AG08396 (cell line): ENCODE measurements around the gene ZSCAN5C.
"Not testable (repeated sequence)": the region's sequence is repeated elsewhere in the genome, so short reads cannot be mapped to it uniquely, and the experiment has no call there.

Experiments used
- DNase-seq: peaks from one replicate; pipeline ENCODE4 v3.0.0; 2012; ENCODE audit warnings: low spot score, mixed read lengths

Gene ZSCAN5C, protein sequence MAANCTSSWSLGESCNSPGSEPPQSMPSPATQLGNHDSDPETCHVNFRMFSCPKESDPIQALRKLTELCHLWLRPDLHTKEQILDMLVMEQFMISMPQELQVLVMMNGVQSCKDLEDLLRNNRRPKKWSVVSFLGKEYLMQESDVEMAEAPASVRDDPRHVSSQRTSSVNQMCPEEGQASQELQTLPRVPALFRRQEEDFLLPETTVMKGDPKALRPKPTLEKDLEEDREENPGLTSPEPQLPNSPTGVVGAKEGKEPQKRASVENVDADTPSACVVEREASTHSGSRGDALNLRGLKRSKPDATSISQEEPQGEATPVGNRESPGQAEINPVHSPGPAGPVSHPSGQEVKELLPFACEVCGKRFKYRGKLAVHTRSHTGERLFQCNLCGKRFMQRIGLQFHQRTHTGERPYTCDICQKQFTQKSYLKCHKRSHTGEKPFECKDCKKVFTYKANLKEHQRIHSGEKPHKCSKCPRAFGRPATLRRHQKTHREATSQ

DNA sequence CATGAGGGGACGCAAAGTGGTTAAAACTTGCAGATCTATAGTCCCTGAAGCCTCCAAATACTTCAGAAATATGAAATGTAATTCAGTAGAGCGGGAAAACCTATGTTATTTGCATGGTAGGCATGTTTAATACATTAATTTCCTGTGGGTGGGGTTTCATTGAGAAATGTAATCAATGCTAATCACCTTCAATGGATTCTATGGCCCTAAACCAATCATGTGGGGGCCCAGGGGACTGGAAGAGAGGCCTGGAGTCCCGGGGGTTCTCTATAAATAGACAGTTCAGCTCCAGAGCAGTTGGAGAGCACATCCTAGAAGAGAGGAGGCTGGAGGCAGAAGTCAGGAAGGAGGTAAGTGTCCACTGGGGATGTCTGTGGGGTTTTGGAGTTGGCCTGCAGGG lies at the start of gene ZSCAN5C:
Gene ZSCAN5C, plus strand, starts transcription at position 301 of the 400 bp plus-strand sequence. CDS start 3,641 bp downstream, outside the sequence.
- no peak for DNase-seq

DNA sequence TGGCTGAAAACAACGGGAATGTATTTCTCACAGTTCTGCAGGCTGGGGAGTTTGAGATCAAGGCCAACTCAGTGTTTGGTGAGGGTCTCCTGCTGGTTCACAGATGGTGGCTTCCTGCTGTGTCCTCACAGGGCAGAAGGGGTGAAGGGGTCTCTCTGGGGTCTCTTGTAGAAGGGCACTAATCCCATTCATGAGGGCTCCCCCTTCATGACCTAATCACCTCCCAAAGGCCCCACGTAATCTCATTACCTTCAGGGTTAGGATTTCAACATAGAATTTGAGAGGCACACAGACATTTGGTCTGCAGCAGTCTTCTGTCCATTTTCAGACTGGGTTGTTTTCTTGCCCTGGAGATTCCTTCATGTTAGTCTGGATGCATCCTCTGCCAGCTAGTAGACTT lies 49.4 kb upstream of the ZSCAN5C start:
- no peak for DNase-seq

DNA sequence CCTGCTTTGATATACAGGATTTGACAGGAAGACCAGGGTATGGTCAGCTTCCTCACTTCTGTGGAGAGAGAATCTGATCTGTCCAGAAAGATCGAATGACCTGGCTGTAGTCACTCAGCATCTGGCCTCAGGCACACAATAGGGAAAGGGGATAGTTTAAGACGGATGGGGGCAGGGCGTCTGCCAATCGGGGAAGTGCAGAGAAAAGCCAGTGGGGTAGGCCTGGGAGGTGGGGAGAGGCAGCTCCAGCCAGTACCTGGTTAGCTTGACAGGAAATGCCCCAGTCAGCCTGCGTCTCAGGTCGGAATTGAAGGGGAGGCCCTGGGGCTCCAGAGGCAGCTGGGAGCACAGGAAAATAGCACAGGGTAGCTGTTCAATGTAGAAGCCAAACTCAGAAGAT lies 48.6 kb upstream of the ZSCAN5C start:
- no peak for DNase-seq

DNA sequence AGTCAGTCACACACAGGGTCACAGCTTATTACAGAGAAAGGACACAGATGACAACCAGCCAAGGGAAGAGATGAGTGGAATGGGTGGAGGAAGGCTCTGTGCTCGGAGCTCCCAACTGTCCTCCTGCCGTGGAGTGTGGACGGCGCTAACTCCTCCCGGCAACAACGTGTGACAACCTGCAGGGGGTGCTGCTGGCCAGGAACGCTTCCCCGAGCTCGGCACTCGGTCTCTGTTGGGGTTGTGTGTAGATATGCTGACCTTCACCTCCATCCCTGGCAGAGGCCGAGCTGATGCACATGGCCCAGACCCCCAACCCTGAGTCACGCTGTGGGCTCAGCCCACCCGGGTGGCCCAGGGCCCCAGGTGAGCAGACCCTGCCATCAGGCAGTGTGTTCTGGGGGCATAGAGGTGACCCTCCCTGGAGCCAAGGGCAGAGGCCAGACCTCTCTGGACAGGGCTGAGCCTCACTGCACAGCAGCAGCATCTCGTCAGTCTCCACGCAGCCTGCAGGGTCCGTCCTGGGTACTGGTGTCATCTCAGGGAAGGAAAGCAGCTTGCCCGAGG lies 46.9 kb upstream of the ZSCAN5C start:
- DNase-seq: peak; percentile 50

DNA sequence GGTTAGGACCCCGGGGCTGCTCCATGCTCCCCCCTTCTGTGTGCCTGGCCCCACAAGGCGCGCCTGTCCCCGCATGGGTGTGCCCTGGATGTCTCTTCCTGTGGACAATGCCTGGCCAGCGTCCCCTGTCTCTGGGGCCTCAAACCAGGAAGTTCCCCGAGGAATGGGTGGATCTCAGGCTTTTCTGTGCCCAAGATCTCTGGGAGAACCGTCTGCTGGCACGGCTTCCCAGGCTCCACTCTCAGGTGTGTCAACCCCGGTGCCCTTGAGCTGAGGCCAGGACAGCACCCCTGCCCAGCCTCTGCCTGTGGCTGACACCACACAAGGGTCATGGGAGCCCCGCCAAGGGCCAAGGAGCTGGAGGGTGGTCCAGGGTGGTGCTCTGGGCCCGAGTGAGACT lies 45.3 kb upstream of the ZSCAN5C start:
- no peak for DNase-seq

DNA sequence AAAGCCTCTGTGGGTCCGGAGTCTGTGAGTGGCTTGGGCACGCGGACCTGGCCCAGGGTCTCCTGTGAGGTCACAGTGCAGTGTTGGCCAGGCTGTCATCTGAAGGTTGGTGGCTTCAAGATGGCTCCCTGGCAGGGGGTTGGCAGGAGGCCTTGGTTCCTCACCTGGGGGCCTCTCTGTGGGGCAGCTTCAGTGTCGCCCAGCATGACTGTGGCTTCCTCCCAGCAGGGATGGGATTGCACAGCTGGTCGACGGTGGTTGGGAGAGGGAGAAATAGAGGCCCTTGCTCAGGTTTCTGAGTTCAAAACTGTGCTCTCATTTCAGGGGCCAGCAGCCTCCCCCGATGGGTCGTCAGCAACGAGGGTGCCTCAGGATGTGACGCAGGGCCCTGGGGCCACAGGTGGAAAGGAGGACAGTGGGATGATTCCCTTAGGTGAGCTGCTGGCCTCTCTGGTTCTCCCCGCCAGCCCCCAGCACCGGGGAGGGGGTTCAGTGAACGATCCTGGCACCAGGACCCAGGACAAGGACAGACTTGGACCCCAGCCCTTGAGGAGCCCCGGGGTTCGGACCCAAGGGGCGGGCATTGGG lies 43.8 kb upstream of the ZSCAN5C start:
- no peak for DNase-seq

DNA sequence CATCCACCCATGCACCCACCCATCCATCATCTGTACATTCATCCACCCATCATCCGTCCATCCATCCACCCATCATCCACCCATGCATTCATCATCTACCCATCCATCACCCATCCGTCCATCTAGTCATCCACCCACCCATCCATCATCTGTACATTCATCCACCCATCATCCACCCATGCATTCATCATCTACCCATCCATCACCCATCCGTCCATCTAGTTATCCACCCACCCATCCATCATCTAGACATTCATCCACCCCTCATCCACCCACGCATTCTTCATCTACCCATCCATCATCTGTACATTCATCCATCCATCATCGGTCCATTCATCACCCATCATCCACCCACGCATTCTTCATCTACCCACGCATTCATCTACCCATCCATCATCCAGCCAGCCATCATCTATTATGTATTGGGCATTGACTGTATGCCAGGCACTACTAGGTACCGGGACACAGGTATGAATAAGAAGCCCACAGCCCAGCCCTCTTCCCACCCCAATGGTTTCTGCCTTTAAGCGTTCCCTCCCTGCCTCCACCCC lies 43.0 kb upstream of the ZSCAN5C start:
- no peak for DNase-seq

DNA sequence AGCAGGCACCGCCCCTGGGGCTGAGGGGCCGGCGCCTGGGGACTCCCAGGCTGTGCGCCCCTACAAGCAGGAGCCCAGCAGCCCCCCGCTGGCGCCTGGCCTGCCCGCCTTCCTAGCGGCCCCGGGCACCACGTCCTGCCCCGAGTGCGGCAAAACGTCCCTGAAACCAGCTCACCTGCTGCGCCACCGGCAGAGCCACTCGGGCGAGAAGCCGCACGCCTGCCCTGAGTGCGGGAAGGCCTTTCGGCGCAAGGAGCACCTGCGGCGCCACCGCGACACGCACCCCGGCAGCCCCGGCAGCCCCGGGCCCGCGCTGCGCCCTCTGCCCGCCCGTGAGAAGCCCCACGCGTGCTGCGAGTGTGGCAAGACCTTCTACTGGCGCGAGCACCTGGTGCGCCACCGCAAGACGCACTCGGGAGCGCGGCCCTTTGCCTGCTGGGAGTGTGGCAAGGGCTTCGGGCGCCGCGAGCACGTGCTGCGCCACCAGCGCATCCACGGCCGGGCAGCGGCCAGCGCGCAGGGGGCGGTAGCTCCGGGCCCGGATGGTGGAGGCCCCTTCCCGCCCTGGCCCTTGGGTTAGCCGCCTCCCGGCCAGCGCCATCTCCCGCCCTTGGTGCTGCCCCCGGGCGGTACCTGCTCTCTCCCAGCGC lies 42.3 kb upstream of the ZSCAN5C start:
- DNase-seq: no peak

DNA sequence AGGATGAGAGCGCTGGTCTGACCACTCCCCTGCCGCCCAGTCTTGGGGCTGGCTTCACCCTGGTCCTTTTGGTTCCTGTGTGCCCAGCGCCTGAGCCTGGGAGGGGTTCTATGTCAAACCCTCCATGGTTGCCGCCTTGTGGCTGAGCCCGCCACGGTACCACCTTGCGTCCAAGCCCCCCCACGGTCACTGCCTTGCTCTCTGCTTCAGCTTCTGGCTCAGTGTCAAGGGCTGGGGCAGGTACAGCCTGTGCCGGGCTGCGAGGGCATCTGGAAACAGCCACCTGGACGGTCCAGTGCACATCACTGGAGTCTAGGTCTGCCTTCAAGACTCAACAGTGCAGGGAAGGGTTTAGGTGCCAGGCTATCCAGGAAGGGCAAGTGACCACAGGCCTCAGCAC lies 40.5 kb upstream of the ZSCAN5C start:
- no peak for DNase-seq

DNA sequence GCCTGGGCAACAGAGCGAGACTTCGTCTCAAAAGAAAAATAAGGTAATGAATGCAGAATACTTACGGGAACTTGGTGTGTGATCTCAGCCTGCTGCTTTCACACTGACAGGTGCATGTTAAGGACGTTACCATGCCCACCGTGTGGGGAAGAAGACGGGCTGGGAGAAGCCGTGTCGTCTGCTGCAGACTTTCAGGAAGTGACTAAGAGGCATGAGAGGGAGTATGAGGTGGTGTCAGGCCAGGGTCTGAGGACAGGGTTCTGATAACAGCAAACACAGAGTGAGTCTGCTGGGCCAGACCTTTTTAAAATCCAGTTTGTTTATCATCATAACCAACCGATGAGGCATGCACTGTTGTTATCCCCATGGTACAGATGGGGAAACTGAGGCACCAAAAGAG lies 39.8 kb upstream of the ZSCAN5C start:
- no peak for DNase-seq

DNA sequence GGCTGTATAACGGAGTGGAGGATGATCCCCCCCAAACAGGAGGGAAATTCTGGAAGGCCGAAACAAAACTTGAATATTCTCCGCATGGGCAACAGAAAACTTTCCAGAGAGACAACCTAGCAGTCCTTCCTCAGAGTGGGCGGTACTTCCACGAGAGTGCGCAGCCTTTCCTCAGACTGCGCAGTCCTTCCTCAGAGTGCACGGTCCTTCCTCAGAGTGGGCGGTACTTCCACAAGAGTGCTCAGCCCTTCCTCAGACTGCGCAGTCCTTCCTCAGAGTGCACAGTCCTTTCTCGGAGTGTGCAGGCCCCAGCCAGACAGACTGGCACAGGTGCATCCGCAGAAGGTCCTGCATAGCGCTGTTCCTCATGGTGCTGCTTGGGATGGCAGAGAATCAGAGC lies 39.0 kb upstream of the ZSCAN5C start:
- no peak for DNase-seq

DNA sequence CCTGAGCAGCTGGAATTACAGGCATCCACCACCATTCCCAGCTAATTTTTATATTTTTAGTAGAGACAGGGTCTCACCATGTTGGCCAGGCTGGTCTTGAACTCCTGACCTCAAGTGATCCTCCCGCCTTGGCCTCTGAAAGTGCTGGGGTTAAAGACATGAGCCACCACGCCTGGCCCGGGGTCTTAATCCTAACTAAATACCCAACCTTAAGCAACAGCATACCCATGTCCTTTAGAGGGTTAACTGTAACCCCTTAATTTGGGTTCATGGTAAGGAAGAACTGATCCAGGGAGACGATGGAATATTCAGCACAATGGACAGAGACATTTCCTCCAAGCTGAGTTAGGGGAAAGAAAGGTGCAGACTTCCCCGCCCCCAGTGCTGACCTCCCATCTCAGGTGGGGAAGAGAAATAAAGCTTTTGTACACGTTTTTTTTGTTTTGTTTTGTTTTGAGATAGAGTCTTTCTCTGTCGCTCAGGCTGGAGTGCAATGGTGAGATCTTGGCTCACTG lies 35.0 kb upstream of the ZSCAN5C start:
- no peak for DNase-seq

DNA sequence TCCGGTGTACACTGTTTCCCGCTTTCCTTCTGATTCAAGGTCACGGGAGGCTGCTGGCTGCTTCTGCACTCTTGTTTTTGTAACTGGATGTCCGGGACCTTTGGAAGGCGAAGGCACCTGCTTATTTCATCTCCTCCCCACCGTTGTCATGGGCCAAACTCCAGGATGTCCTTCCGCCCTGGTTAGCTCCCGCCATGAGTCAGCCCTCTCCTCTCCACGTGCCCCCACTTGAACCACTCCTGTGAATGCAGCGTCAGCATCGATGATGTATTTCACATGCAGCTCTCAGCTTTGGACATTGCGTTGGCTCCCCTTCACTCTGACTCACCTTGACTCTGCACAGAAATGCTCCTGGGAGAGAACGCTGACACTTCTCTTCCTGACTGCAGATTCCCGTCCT lies 31.8 kb upstream of the ZSCAN5C start:
- DNase-seq: no peak

DNA sequence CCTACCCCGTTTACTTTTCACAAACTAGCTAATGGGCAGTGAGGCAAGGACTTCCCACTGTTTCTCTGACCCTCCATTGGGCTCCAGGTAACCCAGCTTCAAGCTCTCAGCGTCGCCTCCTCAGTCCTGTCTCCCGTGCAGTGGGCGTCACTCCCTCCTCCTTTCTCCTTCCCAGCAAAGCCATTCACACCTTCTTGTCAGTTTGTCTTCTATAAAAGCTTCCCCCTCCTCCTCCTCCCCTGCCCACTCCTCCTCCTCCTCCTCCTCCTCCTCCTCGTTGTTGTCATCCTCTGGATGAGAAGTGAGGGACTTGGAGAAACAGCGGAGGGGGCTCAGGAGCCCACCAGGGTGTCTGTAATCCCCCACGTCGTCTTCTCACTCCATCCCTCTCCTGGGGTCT lies 28.0 kb upstream of the ZSCAN5C start:
- DNase-seq: no peak

DNA sequence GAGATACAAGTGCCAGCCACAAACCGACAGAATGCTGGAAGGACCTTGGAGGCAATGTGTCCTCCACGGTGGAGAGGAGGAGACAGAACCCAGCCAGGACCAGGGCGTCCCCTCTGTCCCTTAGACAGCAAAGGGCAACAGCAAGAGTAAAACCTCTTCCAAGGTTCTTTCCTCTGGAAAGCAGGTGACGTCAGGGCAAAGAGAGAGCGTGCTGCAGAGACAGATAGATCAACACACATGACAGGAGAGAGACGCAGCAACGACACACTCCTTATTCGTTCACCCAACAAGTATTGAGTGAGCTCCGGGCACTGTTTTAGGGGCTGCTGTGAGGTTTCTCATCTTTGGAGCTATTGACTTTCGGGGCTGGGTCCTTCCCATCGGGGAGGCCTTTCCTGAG lies 27.5 kb upstream of the ZSCAN5C start:
- no peak for DNase-seq

DNA sequence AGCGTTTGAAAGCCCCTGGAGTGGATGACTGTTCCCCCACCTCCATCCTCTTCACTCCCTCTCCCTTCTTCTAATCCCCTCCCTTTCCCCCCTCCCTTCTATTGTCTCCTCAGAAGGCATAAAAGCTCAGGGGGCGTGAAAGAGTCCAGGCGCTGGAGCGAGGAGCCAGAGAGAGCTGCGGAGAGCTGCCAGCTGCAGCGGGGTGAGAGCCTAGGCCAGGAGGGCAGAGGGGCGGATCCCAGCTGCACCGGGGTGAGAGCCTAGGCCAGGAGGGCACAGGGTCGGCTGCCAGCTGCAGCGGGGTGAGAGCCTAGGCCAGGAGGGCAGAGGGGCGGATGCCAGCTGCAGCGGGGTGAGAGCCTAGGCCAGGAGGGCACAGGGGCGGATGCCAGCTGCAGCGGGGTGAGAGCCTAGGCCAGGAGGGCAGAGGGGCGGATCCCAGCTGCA lies 26.2 kb upstream of the ZSCAN5C start, which contains the start of gene GALP:
Gene GALP, plus strand, starts transcription at position 148 of the 447 bp plus-strand sequence. CDS start 1,101 bp downstream, outside the sequence.
- DNase-seq: not testable (repeated sequence)

DNA sequence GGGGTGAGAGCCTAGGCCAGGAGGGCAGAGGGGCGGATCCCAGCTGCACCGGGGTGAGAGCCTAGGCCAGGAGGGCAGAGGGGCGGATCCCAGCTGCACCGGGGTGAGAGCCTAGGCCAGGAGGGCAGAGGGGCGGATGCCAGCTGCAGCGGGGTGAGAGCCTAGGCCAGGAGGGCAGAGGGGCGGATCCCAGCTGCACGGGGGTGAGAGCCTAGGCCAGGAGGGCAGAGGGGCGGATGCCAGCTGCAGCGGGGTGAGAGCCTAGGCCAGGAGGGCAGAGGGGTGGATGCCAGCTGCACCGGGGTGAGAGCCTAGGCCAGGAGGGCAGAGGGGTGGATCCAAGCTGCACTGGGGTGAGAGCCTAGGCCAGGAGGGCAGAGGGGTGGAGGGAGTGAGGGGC lies 25.8 kb upstream of the ZSCAN5C start:
- DNase-seq: not testable (repeated sequence)

DNA sequence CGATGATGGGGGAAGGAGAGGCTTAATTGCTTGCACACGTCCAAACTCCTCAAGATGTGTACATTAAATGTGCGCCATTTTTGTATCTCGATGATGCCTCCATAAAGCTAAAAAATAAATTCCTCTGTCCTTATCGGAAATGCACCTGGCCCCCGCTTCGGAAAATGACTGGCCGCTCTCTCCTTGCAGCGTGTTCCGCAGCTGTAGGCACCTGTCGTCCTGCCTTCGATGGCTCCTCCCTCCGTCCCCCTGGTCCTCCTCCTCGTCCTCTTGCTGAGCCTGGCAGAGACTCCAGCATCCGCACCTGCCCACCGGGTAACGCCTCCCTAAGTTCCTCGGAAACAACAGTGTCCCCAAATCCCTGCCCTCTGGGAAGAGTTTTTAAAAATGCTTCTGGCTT lies 25.2 kb upstream of the ZSCAN5C start:
- no peak for DNase-seq

DNA sequence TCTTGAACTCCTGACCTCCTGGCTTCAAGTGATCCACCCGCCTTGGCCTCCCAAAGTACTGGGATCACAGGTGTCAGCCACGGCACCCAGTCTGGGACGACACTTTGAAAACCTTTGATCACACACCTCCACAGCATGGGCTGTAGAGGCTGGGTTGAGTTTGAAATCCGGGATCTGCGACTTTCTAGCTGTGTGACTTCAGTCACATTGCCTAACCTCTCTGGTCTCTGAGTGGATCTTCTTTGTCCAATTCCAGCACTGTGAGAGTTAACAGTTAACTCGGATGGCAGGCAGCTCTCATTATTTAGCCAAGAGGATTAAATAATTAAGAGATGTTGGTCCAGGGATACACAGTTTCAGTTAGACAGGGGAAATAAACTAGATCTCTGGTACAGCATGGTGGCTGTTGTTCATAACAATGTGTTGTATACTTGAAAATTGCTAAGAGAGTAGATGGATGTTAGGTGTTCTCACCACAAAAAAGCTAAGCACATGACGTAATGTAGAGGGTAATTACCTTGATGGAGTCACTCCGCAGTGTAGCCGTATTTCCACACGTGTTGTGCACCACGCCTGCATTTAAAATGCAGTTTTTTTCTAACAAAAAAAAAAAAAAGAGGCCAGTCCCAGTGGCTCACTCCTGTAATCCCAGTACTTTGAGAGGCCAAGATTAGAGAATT lies 24.4 kb upstream of the ZSCAN5C start:
- no peak for DNase-seq

DNA sequence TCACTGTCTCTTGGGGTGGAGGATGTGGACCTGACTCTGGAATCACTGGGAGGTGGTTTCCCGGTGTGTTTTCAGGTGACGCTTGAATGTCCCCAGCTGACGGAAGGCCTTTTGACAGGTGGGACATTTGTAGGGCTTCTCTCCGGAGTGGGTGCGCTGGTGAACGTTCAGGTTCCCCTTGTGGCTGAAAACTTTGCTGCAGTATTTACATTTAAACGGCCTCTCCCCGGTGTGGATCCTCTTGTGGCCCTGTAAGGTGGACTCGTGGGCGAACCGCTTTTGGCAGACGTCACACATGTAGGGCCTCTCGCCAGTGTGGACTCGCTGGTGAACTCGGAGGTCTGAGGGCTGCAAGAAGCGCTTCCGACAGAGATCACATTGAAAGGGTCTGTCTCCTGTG lies 12.3 kb upstream of the ZSCAN5C start:
- DNase-seq: no peak

DNA sequence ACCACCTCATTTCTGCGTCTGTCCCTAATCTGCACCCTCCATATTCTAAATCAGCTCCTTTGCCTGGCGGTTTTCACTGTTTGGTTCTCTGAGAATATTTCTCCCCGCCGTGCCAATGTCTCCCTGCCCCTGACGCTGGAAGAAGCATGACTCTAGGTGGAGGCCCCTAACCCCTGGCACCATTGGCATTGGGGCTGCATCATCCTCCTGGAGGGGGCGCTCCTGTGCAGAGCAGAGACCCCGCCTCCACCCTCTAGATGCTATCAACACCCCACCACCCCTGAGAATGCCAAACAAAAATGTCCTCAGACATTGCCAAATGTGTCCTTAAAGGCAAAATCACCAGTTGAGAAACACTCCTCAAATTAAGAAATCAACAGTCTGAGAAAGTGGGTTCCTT lies 11.0 kb upstream of the ZSCAN5C start:
- DNase-seq: no peak
